ENCODE results near the gene SERPINB7.
"Not testable (repeated sequence)": the region's sequence is repeated elsewhere in the genome, so short reads cannot be mapped to it uniquely, and the experiment has no call there.

SERPINB7 gene, protein sequence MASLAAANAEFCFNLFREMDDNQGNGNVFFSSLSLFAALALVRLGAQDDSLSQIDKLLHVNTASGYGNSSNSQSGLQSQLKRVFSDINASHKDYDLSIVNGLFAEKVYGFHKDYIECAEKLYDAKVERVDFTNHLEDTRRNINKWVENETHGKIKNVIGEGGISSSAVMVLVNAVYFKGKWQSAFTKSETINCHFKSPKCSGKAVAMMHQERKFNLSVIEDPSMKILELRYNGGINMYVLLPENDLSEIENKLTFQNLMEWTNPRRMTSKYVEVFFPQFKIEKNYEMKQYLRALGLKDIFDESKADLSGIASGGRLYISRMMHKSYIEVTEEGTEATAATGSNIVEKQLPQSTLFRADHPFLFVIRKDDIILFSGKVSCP

GRCh38 chr18:63775166-63775730, at the start of gene SERPINB7:
Gene SERPINB7 (plus strand): TSS chr18:63775418. CDS start chr18:63782373, 6,955 bp downstream.
- no peak for DNase-seq (ENCODE audit: low read depth)

GRCh38 chr18:63725682-63726480, 49.3 kb upstream of the SERPINB7 start:
- no peak for DNase-seq (ENCODE audit: low read depth)

DNA sequence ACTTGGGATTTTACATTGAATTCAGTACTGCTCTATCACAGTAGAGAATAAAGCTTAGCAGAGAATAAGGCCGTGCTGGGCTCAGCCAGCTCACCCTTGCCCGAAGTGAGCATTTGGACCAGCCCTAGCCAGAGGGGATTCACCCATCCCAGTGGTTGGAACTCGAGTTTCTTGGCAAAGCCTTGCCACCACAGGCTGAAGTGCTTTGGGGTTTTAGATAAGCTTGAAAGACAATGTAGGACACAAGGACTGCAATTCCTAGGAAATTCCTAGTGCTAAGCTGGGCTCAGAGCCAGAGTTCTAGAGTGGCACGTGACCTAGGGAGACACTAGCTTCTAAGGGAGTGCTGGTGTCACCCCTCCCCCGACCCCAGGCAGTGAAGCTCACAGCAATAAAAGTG, 44.4 kb upstream of the SERPINB7 start:
- DNase-seq (ENCODE audit: low read depth), result no peak

DNA sequence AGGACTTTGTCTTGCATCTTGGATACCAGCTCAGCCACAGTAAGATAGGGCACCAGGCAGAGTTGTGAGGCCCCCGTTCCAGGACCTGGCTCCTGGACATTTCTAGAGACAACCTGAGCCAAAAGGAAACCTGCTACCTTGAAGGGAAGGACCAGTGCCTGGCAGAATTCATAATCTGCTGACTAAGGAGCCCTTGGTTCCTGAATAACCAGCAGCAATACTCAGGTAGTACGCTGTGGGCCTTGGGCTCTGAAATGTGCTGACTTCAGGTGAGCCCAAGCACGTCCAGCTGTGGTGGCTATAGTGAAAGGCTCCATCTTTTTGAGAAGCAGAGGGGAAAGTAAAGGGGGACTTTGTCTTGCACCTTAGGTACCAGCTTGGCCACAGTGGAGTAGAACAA, 44.0 kb upstream of the SERPINB7 start:
- DNase-seq (ENCODE audit: low read depth), result no peak

DNA sequence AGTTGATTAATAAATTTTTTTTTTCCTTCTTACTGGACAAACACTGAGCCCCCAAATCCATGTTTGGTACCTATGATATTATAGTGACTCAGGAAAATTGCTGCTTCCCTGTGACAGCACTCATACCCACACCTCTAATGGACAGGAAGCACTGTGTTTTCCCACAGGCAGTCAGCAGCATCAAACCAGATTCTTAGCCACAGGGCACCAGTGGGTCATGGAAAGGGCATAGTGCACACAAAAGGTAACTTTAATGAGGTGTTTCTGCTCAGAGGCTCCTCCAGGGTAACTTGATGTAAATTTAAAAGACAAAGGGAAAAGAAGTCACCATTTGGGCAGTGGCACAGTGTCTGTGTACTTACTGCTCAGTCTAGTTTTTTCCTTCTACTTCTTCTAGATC, 38.3 kb upstream of the SERPINB7 start:
- no peak for DNase-seq (ENCODE audit: low read depth)

GRCh38 chr18:63741769-63742168, 33.4 kb upstream of the SERPINB7 start:
- DNase-seq (ENCODE audit: low read depth), result no peak

- no peak for DNase-seq (ENCODE audit: low read depth)
These were observed 28.2 kb upstream of the SERPINB7 start for GRCh38 chr18:63747006-63747405.

GRCh38 chr18:63749489-63749888, 25.7 kb upstream of the SERPINB7 start:
- no peak for DNase-seq (ENCODE audit: low read depth)

DNA sequence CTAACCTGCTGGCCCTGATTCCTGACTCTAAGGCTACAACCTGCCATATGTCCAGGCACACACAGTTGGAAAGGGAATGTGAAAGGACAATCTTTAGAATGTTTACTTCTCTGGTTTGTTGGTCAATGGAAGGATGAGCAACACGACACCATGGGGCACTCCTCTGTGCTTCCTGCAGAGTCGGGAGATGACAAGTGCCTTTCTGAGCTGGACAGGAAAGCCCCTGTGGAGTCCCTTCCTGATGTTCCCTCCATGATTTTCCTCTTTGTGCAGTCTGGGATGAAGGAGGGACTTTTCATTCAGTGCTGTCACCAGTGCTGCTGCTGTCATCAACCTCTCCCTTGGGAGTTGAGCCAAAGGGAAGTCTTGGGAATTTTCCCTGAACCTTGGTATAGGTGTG, 22.6 kb upstream of the SERPINB7 start:
- no peak for DNase-seq (ENCODE audit: low read depth)

- DNase-seq (ENCODE audit: low read depth), result no peak
These were observed 21.5 kb upstream of the SERPINB7 start for GRCh38 chr18:63753676-63754075.

DNA sequence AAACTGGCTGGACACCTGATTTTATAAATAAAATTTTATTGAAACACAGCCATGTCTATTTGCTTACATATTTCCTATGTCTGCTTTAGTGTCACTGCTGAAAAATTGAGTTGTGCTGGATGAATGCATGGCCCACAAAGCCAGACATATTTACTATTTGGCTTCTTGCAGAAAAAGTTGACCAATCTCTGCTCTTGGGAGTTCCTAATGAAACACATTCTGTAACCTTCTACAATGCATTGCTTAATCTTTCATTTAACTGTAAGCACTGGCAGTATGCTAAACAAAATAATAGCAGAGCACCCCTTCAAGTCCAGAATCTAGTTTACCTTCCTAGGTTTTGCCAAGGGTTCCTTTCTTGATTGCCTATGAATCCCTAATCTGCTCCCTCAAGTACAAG, 17.7 kb upstream of the SERPINB7 start:
- no peak for DNase-seq (ENCODE audit: low read depth)

- DNase-seq (ENCODE audit: low read depth), result no peak
These were observed 16.5 kb upstream of the SERPINB7 start for GRCh38 chr18:63758615-63759240.

DNA sequence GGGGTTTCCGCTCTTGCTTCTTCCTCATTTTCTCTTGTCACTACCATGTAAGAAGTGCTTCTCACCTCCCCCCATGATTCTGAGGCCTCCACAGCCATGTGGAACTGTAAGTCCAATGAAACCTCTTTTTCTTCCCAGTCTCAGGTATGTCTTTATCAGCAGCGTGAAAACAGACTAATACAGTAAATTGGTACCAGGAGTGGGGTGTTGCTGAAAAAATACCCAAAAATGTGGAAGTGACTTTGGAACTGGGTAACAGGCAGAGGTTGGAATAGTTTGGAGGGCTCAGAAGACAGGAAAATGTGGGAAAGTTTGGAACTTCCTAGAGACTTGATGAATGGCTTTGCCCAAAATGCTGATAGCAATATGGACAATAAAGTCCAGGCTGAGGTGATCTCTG, 15.4 kb upstream of the SERPINB7 start:
- DNase-seq (ENCODE audit: low read depth), result not testable (repeated sequence)

DNA sequence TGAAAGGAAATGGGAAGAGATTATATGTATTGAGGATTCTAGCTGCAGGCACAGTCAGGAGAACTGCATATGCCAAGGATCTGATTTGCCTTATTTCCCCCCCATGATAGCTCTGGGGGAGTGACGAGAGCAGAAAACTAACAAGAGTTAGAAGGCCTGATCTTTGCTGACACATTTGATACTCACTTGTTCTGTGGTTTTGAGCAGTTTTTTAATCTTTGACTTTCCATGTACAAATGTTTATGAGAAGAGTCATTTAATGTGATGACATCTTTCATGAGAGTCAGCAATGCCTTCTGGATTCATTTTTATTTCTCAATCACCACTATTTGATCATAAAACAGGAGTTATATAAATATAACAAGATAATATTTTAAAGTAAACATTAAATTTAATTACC, 12.7 kb upstream of the SERPINB7 start:
- DNase-seq (ENCODE audit: low read depth), result no peak

DNA sequence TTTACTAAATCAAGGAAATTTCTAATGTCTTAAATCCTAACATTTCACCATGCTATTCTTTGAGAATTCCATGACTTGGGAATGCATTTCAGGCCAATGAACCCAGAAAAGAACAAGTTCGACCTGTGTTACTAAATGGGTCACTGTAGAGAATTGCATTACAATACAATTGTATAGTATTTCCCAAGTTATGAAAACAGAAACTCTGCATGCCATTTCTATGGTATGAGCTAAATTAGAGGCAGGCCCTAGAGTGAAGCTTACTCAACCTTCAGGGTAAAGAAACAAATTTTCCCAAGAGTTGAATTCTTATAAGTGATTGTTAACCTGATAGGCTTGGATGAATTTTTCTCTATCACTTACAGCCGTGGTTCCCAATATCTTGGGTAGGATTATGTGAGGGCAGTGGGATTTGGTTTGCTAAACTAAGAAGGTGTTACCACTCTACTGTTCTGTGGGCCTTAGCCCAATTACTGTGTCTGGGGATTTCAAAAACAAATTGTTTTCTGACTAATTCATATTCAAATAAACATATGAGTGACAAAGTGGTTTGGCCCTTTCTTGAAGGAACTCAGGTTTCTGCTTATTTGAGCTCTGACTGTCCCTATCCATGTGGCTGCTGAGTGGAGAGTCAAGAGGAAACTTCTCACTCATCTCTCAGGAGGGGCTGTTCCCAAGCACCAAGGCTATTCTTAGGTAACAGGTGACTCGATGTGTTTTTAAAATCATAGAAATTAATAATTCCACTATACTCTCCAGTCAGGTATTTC, 11.2 kb upstream of the SERPINB7 start:
- DNase-seq (ENCODE audit: low read depth), result no peak

GRCh38 chr18:63765837-63766236, 9.4 kb upstream of the SERPINB7 start:
- DNase-seq (ENCODE audit: low read depth), result no peak

DNA sequence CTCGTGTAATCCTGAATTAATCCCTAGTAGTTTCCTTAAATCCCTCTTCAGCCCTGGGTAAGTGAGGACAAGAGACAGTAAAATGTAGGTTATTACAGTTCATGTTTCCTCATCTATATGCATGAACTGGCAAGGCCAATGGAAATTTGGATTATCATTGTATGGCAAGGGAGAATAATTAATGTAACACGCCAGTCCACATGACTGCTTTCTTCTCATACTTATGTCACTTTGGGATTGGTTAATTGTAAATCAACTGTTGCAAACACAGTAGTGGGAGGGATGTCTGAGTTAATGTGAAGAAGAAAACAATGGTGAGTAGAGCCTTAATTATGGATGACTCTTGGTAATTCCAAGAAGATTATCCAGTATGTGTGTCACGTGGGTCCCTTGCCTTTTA, 1.7 kb upstream of the SERPINB7 start:
- no peak for DNase-seq (ENCODE audit: low read depth)

DNA sequence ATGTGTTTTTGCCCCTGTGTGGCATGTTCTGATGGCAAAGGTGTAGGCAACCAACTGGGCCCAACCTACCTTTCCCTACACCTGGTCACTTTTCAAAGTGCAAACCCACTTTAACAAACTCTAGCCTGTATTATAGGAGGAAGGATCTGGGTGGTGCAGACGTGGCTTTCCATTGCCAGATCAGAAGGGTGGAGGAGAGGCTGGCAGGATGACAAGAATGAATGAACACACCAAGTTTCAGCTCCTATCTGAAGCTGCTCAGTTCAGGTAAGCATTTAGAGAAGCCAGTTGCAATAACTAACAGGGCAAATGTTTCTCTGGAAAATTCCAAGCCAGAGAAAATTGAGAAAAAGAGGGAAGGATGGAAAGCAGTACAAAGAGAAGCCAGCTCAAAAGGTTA, 707 bp upstream of the SERPINB7 start:
- DNase-seq (ENCODE audit: low read depth), result no peak

- DNase-seq (ENCODE audit: low read depth), result no peak
These were observed 4.2 kb downstream of the SERPINB7 start for GRCh38 chr18:63779386-63779785.

GRCh38 chr18:63783394-63783793, 8.2 kb downstream of the SERPINB7 start:
- no peak for DNase-seq (ENCODE audit: low read depth)

DNA sequence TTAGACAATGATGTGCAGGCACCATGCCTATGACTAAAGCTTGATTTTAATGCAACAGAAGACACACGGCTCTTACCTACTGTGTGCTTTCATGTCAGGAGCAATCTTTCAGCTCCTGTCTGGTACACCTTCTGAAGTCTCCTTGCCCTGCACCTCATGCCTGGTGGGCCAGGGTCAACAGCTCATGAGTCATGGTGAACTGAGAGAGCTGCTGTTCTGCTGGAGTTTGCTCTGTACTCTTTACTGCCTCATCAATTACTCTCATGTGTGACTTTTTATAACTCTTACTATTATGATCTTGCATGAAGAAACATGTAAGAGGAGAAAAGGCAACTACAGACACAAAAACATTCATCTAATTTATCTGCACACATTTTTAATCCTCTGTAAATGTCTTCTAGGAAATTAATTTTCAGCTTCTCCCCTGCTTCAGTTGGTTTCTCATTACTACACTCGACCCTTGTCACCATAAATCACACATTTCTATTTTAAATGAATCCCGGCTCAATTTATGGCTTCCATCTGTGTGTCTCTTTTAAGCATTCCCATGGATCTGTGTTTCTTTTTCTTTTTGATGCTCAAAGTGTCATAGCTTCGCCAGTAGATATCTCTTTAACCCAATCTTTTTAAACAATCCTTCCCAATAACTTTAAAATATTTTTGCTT, 9.7 kb downstream of the SERPINB7 start:
- no peak for DNase-seq (ENCODE audit: low read depth)

Measured in CMK (cell line).